RPMI7951 (cell line): ENCODE measurements around the gene NECAB3. TPM values are rescaled to one million over a fixed set of nuclear protein-coding genes. Genes with fewer than 3 reads are reported as not detected.

ENCODE experiments used
- DNase-seq: peaks from one replicate; pipeline ENCODE4 v3.0.0-alpha.2; 2012; ENCODE audit warnings: low read depth
- total RNA-seq: library from RNA; depleted of rRNA; stranded (reverse); fragments of >200 nt; shearing (Covaris generic); gene quantifications from 2 replicates; pipeline ENCODE4 v1.2.3, GENCODE V29; 2014

The NECAB3 gene
- total RNA-seq, 1 experiment from 2014 or later = 43.9 TPM

- no peak for DNase-seq
These were observed 3.9 kb upstream of the NECAB3 start for GRCh38 chr20:33677991-33678702.

- no peak for DNase-seq
These were observed 2.7 kb upstream of the NECAB3 start for GRCh38 chr20:33676652-33677645.

DNA sequence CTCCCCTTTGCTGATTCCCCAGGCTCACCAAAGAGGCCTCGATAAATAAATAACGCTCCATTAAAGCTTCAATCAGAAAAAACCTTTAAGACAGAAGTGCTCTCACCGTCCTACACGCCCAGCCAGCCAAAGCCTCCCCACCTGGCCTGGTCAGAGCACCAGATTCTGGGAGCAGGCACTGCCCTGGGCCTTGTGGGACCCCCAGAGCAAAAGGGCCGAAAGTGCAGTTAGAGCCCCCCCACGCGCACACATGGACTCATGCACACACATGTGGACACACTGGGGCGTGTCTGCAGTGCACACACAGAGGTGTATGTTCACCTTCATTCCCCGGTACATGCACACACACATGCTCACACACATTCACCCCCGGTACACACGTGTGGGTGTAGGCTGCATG, 1.9 kb upstream of the NECAB3 start:
- no peak for DNase-seq

GRCh38 chr20:33675136-33675959, 1.1 kb upstream of the NECAB3 start:
- DNase-seq = no peak

DNA sequence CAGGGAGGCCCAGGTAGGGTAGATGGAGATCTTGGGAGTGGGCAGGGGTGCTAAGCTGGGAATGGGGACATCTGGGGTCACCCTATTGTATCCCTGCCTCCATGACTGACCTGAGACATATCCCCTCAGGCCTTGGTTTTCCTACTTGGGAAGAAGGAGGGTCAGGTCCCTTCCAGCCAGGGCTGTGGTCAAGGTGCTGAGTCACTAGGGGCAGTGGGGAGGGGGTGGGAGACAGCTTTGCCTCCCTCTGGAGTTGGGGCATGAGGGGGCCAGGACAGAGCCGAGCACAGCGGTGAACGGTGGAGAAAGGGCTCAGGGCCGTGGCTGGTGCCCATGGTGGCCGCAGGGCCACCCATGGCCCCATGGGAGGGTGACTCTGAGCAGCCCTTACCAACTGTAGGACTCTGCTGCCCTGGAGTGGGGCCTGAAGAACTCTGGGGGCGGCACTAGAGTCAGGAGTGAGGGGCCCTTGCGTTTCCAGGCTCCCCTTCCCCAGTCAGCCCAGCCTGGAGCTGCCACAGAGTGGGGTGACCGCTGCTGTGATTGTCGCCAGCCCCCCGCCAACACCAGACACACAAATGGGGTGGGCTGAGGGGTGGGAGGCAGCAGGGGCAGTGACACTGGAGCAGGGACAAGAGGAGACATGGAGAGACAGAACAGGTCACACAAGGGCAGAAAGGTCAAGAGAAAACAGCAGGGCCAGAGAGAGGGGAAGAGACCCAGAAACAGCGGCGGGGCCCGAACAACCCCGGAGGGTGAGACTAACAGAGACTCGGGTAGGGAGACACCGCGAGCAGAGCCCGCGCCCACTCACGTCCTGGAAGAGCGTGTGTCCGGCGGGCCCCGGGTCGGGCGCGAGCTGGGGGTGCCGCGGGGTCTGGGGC, 576 bp downstream of the NECAB3 start:
- peak; percentile 71 for DNase-seq

DNA sequence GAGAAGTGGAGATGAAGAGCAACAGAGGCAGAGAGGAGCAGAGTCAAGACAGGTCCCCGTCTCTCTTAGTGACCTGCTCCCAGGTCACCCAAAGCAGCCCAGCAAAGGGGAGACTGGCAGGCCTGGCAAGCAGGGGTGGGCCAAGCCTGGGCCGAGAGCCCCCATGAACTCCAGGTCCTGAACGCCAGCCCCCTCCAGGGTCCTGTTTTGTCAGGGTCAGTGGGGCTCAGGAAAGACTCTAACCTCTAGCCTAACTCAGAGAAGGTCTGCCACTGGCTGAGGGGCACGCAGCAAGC, 1.2 kb downstream of the NECAB3 start:
- DNase-seq = no peak

GRCh38 chr20:33672426-33673113, 1.7 kb downstream of the NECAB3 start:
- DNase-seq = no peak

DNA sequence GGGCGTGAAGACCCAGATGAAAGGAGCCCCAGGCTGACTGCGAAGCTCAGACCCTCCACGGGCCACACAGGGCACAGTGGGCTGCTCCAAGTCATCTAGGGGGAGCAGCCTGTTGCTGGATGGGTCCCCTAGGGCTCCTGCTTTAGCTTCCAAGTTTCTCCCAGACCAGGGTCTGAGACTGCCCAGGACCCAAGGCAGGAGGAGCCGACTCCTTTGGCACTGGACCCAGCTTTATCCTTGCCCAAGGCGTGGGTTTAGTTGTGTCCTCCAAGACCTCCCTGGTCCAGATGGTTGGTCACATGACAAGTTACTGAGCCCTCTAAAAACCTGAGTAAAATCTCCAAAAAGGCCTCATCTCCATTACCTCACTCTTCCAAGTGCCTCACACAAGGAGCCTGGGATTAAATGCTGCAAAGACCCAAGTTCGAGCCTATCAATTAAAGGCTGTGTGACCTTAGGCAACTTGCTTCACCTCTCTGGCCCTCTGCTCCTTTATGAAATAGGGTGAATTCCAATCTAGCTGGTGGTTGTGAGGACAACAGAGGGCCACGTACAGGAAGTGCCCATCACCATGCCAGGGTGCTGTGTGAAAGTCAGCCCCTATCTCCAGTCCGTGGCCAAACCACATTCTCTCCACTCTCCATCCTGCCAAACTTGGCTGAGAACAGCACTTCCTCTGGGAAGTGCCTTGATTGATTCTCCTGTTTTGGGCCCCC, 2.5 kb downstream of the NECAB3 start:
- no peak for DNase-seq

GRCh38 chr20:33670715-33671499, 3.3 kb downstream of the NECAB3 start:
- DNase-seq = no peak

GRCh38 chr20:33669873-33670640, 4.2 kb downstream of the NECAB3 start:
- DNase-seq = peak; percentile 56

DNA sequence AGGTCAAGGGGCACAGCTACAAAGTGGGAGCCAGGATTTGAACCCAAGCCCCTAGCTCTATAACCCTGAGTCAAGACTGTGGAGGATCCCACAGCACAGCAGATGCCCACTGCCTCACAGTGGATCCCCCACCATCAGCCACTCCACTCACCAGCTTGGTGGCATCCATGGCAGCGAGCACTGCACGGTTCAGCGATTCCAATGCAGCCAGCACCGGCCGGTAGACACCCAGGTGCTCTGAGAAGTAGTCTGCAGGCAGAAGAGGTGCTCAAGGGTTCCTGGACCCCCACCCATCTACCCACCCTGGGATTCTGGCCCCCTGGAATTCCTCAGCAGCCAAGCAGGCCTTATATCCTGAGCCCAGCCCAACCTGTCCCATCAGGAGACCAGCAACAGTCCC, 5.0 kb downstream of the NECAB3 start:
- DNase-seq = no peak

DNA sequence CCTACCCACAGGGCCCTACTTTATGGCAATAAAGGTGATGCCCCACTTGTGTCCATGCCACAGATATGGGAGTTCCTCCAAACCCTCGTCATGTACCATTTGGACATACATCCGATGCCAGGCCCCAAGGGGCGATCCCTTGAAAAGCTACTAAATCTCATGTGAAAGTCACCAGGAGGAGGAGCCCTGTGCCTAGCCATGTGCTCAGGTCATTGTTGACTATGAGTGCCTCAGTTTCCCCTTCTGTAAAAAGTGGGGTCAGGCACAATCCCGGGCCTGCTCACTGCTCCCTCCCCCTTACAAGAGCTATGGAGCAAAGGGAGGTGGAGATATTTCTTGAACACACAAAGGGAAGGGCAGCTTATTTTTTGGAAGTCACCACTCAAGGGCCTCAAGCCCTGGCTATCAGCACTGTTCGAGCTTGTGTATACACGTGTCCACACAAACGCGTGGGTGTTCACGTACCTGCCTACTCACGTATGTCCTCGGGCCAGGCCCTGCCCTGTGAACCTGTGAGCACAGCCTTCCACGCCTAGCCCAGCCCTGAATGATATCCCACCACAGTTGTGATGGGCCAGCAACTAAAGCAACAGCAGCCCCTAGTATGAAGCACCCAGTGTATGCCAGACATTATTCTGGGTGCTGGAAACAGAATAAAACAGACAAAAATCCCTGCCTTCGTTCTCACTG, 5.6 kb downstream of the NECAB3 start:
- DNase-seq = no peak

GRCh38 chr20:33667676-33668465, 6.4 kb downstream of the NECAB3 start:
- DNase-seq = peak; percentile 65

GRCh38 chr20:33667245-33667675, 7.0 kb downstream of the NECAB3 start:
- no peak for DNase-seq

GRCh38 chr20:33666293-33667244, 7.7 kb downstream of the NECAB3 start, which contains the start of gene ACTL10:
Gene ACTL10, plus strand, starts transcription at chr20:33666943. Its CDS starts 555 bp downstream, at chr20:33667498.
- peak; percentile 97 for DNase-seq

- no peak for DNase-seq
These were observed 9.5 kb downstream of the NECAB3 start for GRCh38 chr20:33664762-33665144.
